GM12864 (cell line): ENCODE results near the gene ASCL2.

ENCODE experiments used
- DNase-seq: peaks from one replicate; pipeline ENCODE4 v3.0.0-alpha.2; 2011; ENCODE audit warnings: low read depth
- H3K4me3 ChIP-seq: 2 replicates; pipeline ENCODE4 v1.5.1; 2011; ENCODE audit warnings: mild to moderate bottlenecking, low read depth, low read length, control low read depth
- TF ChIP-seq, protein P1 (sequence below): IDR thresholded peaks from 2 replicates; pipeline ENCODE4 v1.5.1; 2011; ENCODE audit warnings: low read depth, mild to moderate bottlenecking, moderate library complexity, low read length, control low read depth, inconsistent platforms; ENCODE audit errors: missing control alignments

Gene ASCL2

DNA sequence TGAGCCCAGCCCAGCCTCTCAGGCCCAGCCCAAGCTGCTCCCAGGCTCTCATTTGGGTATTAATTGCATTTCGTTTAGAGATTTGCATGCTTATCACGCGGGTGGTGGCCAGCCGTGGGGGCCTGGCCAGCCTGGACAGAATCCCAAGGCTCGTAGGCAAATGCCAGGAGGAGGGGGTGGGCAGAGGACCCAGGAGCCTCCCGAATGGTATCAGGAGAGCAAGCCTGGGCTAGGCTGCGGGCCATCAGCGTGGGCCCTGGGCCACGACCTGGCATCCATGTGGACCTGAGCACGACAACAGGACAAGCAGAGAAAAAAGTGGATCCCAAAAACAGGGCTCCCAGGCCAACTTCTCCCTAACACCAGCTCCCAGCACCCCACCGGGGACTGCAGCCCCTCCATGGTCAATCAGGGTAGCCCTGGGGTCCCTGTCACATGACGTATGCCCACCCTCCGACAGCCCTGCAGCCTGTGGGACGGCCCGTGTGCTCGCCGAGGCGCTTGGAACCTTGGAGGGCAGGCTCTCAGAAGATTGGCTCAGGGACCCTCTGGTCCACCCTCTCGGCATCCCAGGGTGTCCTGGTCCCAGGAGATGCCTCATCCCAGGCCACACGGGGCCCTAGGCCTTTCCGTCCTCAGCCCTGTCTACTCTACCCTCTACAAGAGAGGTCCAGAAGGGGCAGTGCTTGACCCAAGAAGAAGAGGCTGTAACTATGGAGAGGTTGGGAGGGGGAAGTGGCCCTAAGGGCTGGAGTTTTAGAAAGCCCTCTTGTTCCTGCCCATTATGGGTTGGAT is 8.8 kb downstream of the ASCL2 start:
- DNase-seq = no peak
- TF ChIP-seq, protein P1, sequence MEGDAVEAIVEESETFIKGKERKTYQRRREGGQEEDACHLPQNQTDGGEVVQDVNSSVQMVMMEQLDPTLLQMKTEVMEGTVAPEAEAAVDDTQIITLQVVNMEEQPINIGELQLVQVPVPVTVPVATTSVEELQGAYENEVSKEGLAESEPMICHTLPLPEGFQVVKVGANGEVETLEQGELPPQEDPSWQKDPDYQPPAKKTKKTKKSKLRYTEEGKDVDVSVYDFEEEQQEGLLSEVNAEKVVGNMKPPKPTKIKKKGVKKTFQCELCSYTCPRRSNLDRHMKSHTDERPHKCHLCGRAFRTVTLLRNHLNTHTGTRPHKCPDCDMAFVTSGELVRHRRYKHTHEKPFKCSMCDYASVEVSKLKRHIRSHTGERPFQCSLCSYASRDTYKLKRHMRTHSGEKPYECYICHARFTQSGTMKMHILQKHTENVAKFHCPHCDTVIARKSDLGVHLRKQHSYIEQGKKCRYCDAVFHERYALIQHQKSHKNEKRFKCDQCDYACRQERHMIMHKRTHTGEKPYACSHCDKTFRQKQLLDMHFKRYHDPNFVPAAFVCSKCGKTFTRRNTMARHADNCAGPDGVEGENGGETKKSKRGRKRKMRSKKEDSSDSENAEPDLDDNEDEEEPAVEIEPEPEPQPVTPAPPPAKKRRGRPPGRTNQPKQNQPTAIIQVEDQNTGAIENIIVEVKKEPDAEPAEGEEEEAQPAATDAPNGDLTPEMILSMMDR = no peak
- H3K4me3 ChIP-seq = no peak overlapping the region

DNA sequence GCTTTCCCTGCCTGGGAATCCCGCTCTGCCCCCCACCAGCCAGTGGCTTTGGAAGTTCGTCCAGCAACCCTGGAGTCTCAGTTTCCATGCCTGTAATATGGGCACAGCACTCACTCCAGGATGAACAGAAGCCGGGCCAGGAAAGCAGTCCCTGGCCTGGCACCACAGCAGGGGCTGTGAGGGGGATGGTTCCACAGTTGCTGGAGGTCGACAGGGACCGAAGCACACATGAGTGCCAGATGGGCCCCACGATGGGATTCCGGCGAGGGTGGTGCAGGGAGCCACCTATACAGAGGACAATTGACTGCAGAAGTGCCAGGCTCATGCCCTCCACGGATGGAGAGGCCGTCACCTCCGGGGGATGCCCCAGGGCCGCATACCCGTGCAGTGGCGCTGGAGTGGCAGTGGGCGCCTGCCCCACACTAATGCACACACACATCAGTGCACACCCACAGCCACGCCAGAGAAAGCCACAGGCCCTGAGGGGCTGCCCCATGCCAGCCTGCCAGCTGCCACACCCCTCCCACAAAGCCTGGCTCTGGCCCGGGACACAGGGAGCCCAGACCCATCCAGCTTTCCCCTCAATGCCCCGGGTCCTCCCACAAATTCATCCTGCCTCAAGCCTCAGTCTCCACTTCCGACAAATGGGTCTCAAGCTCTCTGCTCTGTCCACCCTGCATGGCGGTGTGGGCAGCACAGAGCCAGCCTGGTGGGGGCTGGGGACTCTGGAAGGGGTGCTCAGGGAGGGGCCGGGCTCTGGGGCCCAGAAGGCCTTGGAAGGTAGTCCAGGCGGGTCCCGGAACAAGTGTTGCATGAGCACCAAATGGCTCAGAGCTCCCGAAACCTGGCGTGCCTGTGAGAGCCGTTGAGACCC is 9.7 kb downstream of the ASCL2 start:
- no peak for DNase-seq
- no peak overlapping the region for H3K4me3 ChIP-seq
- TF ChIP-seq, protein P1 = no peak

DNA sequence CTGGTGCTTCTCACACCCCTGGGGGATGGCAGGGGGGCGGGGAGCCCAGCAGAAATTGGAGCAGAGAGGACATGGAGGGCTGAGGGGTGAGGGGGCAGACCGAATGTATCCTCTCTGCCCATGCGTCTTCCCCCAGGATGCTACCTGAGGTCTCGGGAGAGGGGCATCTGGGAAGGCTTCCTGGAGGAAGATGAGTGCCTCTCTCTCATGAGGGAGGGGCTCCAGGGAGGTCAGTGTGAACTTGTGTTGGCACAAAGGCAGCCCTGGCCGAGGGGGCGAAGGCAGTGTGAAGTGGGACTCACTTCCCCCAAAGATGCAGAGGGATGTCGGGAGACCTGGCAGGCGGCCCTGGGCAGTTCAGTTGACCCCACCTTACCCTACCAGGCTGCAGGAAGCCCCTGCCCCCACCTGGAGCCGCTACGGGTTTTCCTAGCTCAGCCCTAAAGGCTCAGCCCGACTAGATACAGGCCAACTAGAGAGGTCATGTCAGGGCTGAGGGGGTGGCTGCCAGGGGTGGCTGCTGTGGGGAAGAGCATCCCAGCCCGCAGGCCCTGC is 10.4 kb downstream of the ASCL2 start:
- no peak for DNase-seq
- H3K4me3 ChIP-seq = no peak overlapping the region
- TF ChIP-seq, protein P1 = no peak

DNA sequence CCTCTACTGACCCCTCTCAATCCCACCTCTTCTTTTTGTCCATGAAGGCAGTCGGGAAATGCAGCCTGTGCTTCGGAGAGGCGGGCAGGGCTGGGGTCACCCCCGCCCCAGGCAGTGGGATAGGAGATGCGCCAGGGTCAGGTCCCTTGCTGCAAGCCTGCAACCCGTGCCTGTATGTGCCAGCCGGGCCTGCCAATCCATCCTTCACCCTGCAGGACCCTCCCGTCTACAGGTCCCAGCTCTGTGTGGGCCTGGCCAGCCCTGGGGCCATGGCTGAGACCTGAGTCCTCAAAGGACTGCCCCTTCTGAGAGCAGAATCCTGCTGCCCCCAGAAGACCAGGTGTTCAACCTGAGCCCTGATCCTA is 10.9 kb downstream of the ASCL2 start:
- TF ChIP-seq, protein P1 = no peak
- H3K4me3 ChIP-seq = no peak overlapping the region
- no peak for DNase-seq

DNA sequence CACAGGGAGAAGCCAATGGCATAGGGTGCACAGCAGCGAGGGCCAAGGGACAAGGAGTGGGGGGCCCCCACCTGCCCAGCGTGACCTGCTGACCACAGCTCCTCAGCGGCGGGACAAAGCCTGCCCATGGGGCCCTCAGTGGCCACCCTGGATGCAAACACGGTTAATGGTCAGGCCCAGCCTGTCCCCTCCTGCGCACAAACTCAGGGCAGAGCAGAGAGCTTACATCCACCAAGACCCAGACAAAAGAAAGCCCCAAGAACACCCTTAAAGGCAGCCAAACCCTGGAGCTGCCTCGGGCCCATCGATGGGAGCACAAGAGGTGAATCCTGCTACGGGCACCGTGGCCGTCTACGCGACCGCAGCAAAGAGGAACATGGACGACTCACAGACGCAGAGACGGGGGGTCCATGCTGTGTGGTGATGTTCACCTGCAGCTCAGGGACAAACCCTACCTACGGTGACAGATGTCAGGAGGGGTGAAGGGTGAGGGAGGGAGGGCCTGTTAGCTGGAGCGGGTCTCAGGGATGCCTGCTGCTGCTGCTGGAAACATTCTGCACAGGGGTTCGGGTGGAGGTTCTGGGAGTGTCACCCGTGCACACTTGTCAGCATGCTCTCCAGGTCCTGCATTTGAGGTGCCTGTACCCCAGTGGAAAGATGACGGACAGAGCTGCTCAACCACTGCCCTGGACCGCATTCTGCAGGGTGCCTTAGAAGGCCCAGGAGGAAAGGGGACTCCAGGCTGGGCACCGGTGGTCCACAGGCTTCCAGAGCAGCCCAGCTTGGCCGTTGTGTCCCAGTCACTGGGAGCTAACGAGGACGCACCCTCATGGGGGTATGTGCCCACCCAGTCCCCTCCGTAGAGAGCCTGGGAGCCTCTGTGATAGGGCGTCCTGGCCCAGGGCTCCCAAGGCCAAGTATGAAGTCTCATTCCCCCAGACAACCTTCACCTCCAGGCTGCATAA is 11.6 kb downstream of the ASCL2 start:
- no peak overlapping the region for H3K4me3 ChIP-seq
- DNase-seq = no peak
- TF ChIP-seq, protein P1 = no peak

DNA sequence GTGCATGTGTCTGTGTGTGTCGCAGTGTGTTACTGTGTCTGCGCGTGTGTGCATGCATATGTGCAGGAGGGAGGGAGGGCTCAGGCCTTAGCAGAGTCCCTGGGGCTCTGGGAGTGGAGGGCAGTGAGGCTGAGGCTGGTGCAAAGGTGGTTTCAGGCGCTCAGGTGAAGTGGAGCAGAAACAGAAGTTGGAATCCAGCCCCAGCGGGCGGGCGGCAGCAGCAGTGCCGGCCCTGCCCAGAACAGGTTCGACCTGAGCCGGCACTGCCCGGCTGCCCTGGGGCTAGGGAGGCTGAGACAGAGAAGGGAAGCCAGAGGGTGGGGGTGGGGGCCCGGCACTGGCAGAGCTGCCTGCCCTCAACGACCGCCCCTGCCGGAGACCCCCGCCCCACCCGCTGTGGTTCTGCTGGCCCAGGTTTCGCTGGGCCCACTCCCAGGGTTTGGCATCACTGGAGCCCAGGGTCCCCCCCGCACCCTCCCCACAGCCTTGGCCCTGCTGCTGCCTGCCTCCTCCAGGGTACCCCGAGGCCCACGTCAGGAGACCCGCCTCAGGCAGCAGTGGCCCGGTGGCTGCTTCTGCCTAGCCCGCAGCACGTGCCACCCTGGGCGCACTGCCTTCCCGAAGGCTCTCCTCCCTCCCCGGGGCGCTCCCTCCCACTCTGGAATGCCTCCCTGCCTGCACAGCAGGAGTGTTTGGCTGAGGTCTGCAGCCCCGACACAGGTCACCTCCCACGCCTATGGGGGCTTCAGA is 13.3 kb downstream of the ASCL2 start:
- no peak overlapping the region for H3K4me3 ChIP-seq
- DNase-seq = no peak
- TF ChIP-seq, protein P1 = no peak
